Caco-2 (cell line): ENCODE data around the gene PEX12. TPM values are rescaled to one million over a fixed set of nuclear protein-coding genes. Genes with fewer than 3 reads are reported as not detected.
"Not testable (repeated sequence)": the region's sequence is repeated elsewhere in the genome, so short reads cannot be mapped to it uniquely, and the experiment has no call there.

Experiments used
- BruUV-seq: library from RNA; stranded (reverse); fragments of 400-500 nt; replicated peaks from 2 replicates; lab custom pipeline; 2021; lab: Mats Ljungman, UMichigan
- CTCF ChIA-PET: fragments of 300-600 bp; sonication (Branson Sonifier 250); formaldehyde crosslinking; loops from one replicate; lab custom pipeline; 2022; ENCODE audit warnings: antibody characterized with exemption; lab: Charles Lee
- POLR2A ChIA-PET: fragments of 300-600 bp; sonication (Branson Sonifier 250); formaldehyde crosslinking; loops from one replicate; lab custom pipeline; 2022; ENCODE audit warnings: antibody characterized with exemption; lab: Charles Lee
- DNase-seq, 2 experiments: peaks; one replicate each; pipeline versions ENCODE4 v3.0.0 to v3.0.0-alpha.2; 2020 to 2022
- H3K27me3 ChIP-seq: replicated peaks from 2 replicates; pipeline ENCODE4 v1.6.0; 2011; ENCODE audit warnings: low read length; ENCODE audit not compliant: control insufficient read depth, insufficient read depth
- H3K36me3 ChIP-seq: 2 replicates; pipeline ENCODE4 v1.5.1; 2011; ENCODE audit warnings: low read length; ENCODE audit not compliant: control insufficient read depth, insufficient read depth
- H3K4me1 ChIP-seq: fragments of 250-450 bp; sonication (Bioruptor Pico); 2 replicates; pipeline ENCODE4 v1.5.1; 2020; ENCODE audit warnings: mild to moderate bottlenecking
- H3K4me3 ChIP-seq: 2 replicates; pipeline ENCODE4 v1.5.1; 2011; ENCODE audit warnings: low read depth, mild to moderate bottlenecking, control low read depth, low read length
- H3K9me3 ChIP-seq: fragments of 250-450 bp; sonication (Bioruptor Pico); 2 replicates; pipeline ENCODE4 v1.5.1; 2020; ENCODE audit warnings: mild to moderate bottlenecking, moderate library complexity
- H3K27ac Mint-ChIP-seq: one replicate; pipeline ENCODE4 v1.8.0; 2022; ENCODE audit warnings: mixed read lengths; ENCODE audit not compliant: unreplicated experiment
- H3K27me3 Mint-ChIP-seq: one replicate; pipeline ENCODE4 v1.8.0; 2022; ENCODE audit warnings: mixed read lengths; ENCODE audit not compliant: insufficient read depth, unreplicated experiment
- H3K36me3 Mint-ChIP-seq: one replicate; pipeline ENCODE4 v1.8.0; 2022; ENCODE audit warnings: mild to moderate bottlenecking, mixed read lengths; ENCODE audit not compliant: insufficient read depth, unreplicated experiment
- H3K4me1 Mint-ChIP-seq: one replicate; pipeline ENCODE4 v1.8.0; 2022; ENCODE audit warnings: low read depth, mixed read lengths; ENCODE audit not compliant: unreplicated experiment
- H3K4me3 Mint-ChIP-seq: one replicate; pipeline ENCODE4 v1.8.0; 2022; ENCODE audit warnings: mild to moderate bottlenecking, moderate library complexity, mixed read lengths; ENCODE audit not compliant: unreplicated experiment
- H3K9me3 Mint-ChIP-seq: one replicate; pipeline ENCODE4 v1.8.0; 2022; ENCODE audit warnings: mixed read lengths; ENCODE audit not compliant: unreplicated experiment
- CTCF ChIP-seq, 2 experiments: fragments of 200-600 bp in 1 of 2; IDR thresholded peaks; 1 replicate in 1 of 2; 2 replicates in 1 of 2; pipeline versions ENCODE4 v1.5.1 to v1.8.0; 2011 to 2022; ENCODE audit warnings: antibody characterized with exemption in 1 of 2, control low read depth in 1 of 2, inconsistent platforms in 1 of 2, low read depth in 1 of 2, low read length in 1 of 2, mild to moderate bottlenecking in 1 of 2, moderate library complexity in 1 of 2; ENCODE audit not compliant: insufficient read depth in 1 of 2, severe bottlenecking in 1 of 2, unreplicated experiment in 1 of 2
- intact Hi-C: fragments of 100-400 bp; cut with micrococcal nuclease; formaldehyde crosslinking; loops from one replicate; pipeline ENCODE4 v1.10.0; 2022; ENCODE audit not compliant: unreplicated experiment
- total RNA-seq: library from RNA; stranded (reverse); gene quantifications from 2 replicates; pipeline ENCODE4 v1.2.3, GENCODE V29; 2022

PEX12 gene
- total RNA-seq, 1 experiment from 2014 or later = 4.8 TPM

- Mint-ChIP-seq H3K4me3 (peak overlapping the region; percentile 75), H3K27me3 (peaks cover 2% of the 10 kb centered on the region), H3K36me3 (peaks cover 20% of the 10 kb centered on the region), H3K4me1 (peaks cover 15% of the 10 kb centered on the region), H3K27ac (peak overlapping the region; percentile 56), H3K9me3 (no peaks in the 10 kb centered on the region)
- intact Hi-C loops = loop anchor here (1.0 kb wide), 1 partner anchor 19 kb away; the partner anchor contains the start of gene AP2B1
- no peaks in the 10 kb centered on the region for H3K36me3 ChIP-seq
- BruUV-seq = no TSS peak
- ChIA-PET POLR2A (interaction anchor here (0.5 to 2.7 kb wide), 5 partner anchors 10 to 240 kb away, joined by 3 to 22 read pairs (median 6); partner anchors contain the start of genes AP2B1, PEX12 and TAF15), CTCF (no interaction called here)
- no peaks in the 10 kb centered on the region for H3K27me3 ChIP-seq
- H3K4me1 ChIP-seq = peaks cover 4% of the 10 kb centered on the region
- peak in 1 of 2 experiments; percentile 32 for DNase-seq
- peak overlapping the region; percentile 54 for H3K4me3 ChIP-seq
- TF ChIP-seq CTCF (IDR thresholded peaks at IDR 0.05; ENCODE audit: insufficient read depth in 1 of 2, low read depth in 1 of 2, low read length in 1 of 2, severe bottlenecking in 1 of 2, unreplicated experiment in 1 of 2) = no peak
- H3K9me3 ChIP-seq = no peaks in the 10 kb centered on the region
Observed at GRCh38 chr17:35568561-35568960, 9.8 kb downstream of the PEX12 start.

GRCh38 chr17:35566968-35567367 lies 11.4 kb downstream of the PEX12 start:
- H3K36me3 Mint-ChIP-seq = peaks cover 20% of the 10 kb centered on the region
- Histone ChIP-seq H3K4me1 (peaks cover 4% of the 10 kb centered on the region), H3K36me3 (no peaks in the 10 kb centered on the region), H3K27me3 (no peaks in the 10 kb centered on the region), H3K4me3 (peak overlapping the region; percentile 54), H3K9me3 (no peaks in the 10 kb centered on the region)
- H3K9me3 Mint-ChIP-seq = no peaks in the 10 kb centered on the region
- no peak for DNase-seq
- ChIA-PET POLR2A (interaction anchor here (0.6 to 2.7 kb wide), 3 partner anchors 11 to 1091 kb away, joined by 4 to 22 read pairs (median 7); partner anchors contain the start of genes PEX12 and TAF15), CTCF (no interaction called here)
- no TSS peak for BruUV-seq
- intact Hi-C loops = loop anchor here (1.0 kb wide), 1 partner anchor 11 kb away; the partner anchor contains the start of gene PEX12
- peaks cover 2% of the 10 kb centered on the region for H3K27me3 Mint-ChIP-seq
- no peak for TF ChIP-seq CTCF (IDR thresholded peaks at IDR 0.05; ENCODE audit: insufficient read depth in 1 of 2, low read depth in 1 of 2, low read length in 1 of 2, severe bottlenecking in 1 of 2, unreplicated experiment in 1 of 2)
- H3K4me3 Mint-ChIP-seq = peak overlapping the region; percentile 75
- H3K27ac Mint-ChIP-seq = peak overlapping the region; percentile 56
- peaks cover 15% of the 10 kb centered on the region for H3K4me1 Mint-ChIP-seq

- POLR2A ChIA-PET, H3K4me1 ChIP-seq, H3K4me3 Mint-ChIP-seq, H3K4me3 ChIP-seq, H3K9me3 Mint-ChIP-seq, intact Hi-C loops, H3K9me3 ChIP-seq, CTCF ChIA-PET, H3K27ac Mint-ChIP-seq, DNase-seq, H3K36me3 ChIP-seq, H3K27me3 Mint-ChIP-seq, BruUV-seq, H3K27me3 ChIP-seq, H3K4me1 Mint-ChIP-seq, H3K36me3 Mint-ChIP-seq: not testable (repeated sequence)
Observed at GRCh38 chr17:35563181-35563580, 15.2 kb downstream of the PEX12 start.
